Smooth muscle cell (in vitro differentiated cells): ENCODE measurements around the gene WDR70. TPM values are rescaled to one million over a fixed set of nuclear protein-coding genes. Genes with fewer than 3 reads are reported as not detected.

Experiments used
- DNase-seq: peaks from one replicate; lab custom pipeline; 2025; ENCODE audit not compliant: unreplicated experiment; lab: John Stamatoyannopoulos, UW
- H2AFZ ChIP-seq: fragments of 200-600 bp; sonication (generic); 2 replicates; pipeline ENCODE4 v1.6.0; 2016; ENCODE audit warnings: antibody characterized with exemption, low read depth, mild to moderate bottlenecking
- H3F3A ChIP-seq: fragments of 200-600 bp; sonication (generic); 2 replicates; pipeline ENCODE4 v1.6.0; 2017; ENCODE audit warnings: antibody characterized with exemption, low read depth
- H3K27ac ChIP-seq: fragments of 200-600 bp; sonication (generic); 2 replicates; pipeline ENCODE4 v1.5.1; 2016; ENCODE audit warnings: low read depth, mild to moderate bottlenecking
- H3K27me3 ChIP-seq: fragments of 200-600 bp; sonication (generic); 2 replicates; pipeline ENCODE4 v1.6.1; 2016; ENCODE audit warnings: low read depth, mild to moderate bottlenecking
- H3K36me3 ChIP-seq: fragments of 200-600 bp; sonication (generic); 2 replicates; pipeline ENCODE4 v1.5.1; 2016; ENCODE audit warnings: low read depth
- H3K4me1 ChIP-seq: fragments of 200-600 bp; sonication (generic); 2 replicates; pipeline ENCODE4 v1.5.1; 2016; ENCODE audit warnings: low read depth
- H3K4me2 ChIP-seq: fragments of 200-600 bp; sonication (generic); 2 replicates; pipeline ENCODE4 v1.6.0; 2016; ENCODE audit warnings: mild to moderate bottlenecking
- H3K4me3 ChIP-seq: fragments of 200-600 bp; sonication (generic); 2 replicates; pipeline ENCODE4 v1.5.1; 2016; ENCODE audit warnings: mild to moderate bottlenecking
- H3K79me2 ChIP-seq: fragments of 200-600 bp; sonication (generic); 2 replicates; pipeline ENCODE4 v1.6.0; 2016; ENCODE audit warnings: low read depth, mild to moderate bottlenecking
- H3K9ac ChIP-seq: fragments of 200-600 bp; sonication (generic); 2 replicates; pipeline ENCODE4 v1.6.0; 2016; ENCODE audit warnings: low read depth
- H3K9me3 ChIP-seq: fragments of 200-600 bp; sonication (generic); replicated peaks from 2 replicates; pipeline ENCODE4 v1.5.1; 2016; ENCODE audit warnings: low read depth
- H4K20me1 ChIP-seq: fragments of 200-600 bp; sonication (generic); 2 replicates; pipeline ENCODE4 v1.6.0; 2016; ENCODE audit warnings: low read depth
- WGBS: methylation state at CpG from one replicate; pipeline ENCODE4 v1.1.7; 2016; ENCODE audit warnings: low lambda C conversion rate; 5-methylcytosine and 5-hydroxymethylcytosine counted together
- polyA plus RNA-seq: library from polyadenylated mRNA; unstranded; fragments of >200 nt; fragmentation: Nextera tagmentation; extraction: Ambion mirVana; gene quantifications from 2 replicates; pipeline ENCODE4 v1.2.1, GENCODE V29; 2016
- total RNA-seq: library from RNA; depleted of rRNA; stranded (reverse); fragments of >200 nt; gene quantifications from 2 replicates; pipeline ENCODE4 v1.2.3, GENCODE V29; 2014
- TF ChIP-seq, protein P1 (sequence below): fragments of 200-600 bp; sonication (generic); IDR thresholded peaks from 2 replicates; pipeline ENCODE4 v1.5.1; 2017; ENCODE audit warnings: borderline replicate concordance, mild to moderate bottlenecking, antibody characterized with exemption; ENCODE audit not compliant: insufficient read depth, poor library complexity, severe bottlenecking

Gene WDR70
- total and polyA plus RNA-seq, 2 experiments from 2014 or later, result 17.8 to 28.7 TPM

DNA sequence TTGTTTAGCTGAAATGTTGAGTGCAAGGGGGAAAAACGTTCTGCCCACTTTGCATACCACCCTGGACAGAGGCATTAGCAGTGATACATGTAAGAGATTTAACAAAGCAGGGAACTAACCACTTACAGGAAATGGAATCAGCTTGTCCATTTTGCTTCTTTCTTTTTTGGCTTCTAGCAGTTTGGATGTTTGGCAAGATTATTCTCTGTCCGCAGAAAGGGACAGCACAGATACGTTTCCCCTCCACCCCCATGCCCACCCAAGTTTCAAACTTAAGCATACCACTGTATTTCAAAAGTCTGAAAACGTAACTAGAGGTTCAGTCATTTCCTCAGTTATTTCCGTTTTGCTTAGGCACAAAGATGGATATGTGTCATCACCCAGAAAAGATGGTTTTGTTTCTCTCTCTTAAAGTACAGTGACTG is 342.3 kb downstream of the WDR70 start:
- no peak for DNase-seq

GRCh38 chr5:37722236-37723161 is 343.4 kb downstream of the WDR70 start:
- Histone ChIP-seq H3F3A (peaks cover 11% of the 10 kb centered on the region), H3K27me3 (no peaks in the 10 kb centered on the region), H4K20me1 (no peaks in the 10 kb centered on the region), H2AFZ (no peak overlapping the region), H3K4me3 (no peak overlapping the region), H3K27ac (peak overlapping the region; percentile 92), H3K4me2 (peak overlapping the region; percentile 78), H3K9ac (peak overlapping the region; percentile 62), H3K79me2 (no peaks in the 10 kb centered on the region), H3K4me1 (peaks cover 31% of the 10 kb centered on the region), H3K36me3 (peaks cover 3% of the 10 kb centered on the region), H3K9me3 (no peaks in the 10 kb centered on the region)
- TF ChIP-seq, protein P1, sequence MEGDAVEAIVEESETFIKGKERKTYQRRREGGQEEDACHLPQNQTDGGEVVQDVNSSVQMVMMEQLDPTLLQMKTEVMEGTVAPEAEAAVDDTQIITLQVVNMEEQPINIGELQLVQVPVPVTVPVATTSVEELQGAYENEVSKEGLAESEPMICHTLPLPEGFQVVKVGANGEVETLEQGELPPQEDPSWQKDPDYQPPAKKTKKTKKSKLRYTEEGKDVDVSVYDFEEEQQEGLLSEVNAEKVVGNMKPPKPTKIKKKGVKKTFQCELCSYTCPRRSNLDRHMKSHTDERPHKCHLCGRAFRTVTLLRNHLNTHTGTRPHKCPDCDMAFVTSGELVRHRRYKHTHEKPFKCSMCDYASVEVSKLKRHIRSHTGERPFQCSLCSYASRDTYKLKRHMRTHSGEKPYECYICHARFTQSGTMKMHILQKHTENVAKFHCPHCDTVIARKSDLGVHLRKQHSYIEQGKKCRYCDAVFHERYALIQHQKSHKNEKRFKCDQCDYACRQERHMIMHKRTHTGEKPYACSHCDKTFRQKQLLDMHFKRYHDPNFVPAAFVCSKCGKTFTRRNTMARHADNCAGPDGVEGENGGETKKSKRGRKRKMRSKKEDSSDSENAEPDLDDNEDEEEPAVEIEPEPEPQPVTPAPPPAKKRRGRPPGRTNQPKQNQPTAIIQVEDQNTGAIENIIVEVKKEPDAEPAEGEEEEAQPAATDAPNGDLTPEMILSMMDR, result no peak
- no peak for DNase-seq
- WGBS, result 5% methylated on average over 6 of the region's 6 CpGs

More for the DNA sequence above, 342.3 kb downstream of the WDR70 start:
- 19% methylated on average over 5 of the region's 5 CpGs for WGBS
- H3K9ac ChIP-seq, result peak overlapping the region; percentile 52
- peak overlapping the region; percentile 92 for H3K27ac ChIP-seq
- H3F3A ChIP-seq, result peaks cover 11% of the 10 kb centered on the region
- no peaks in the 10 kb centered on the region for H3K9me3 ChIP-seq
- no peaks in the 10 kb centered on the region for H3K27me3 ChIP-seq
- H4K20me1 ChIP-seq, result no peaks in the 10 kb centered on the region
- H3K4me2 ChIP-seq, result peak overlapping the region; percentile 78
- H3K36me3 ChIP-seq, result no peaks in the 10 kb centered on the region
- TF ChIP-seq, protein P1, result no peak
- H2AFZ ChIP-seq, result no peak overlapping the region
- H3K79me2 ChIP-seq, result no peaks in the 10 kb centered on the region
- H3K4me3 ChIP-seq, result peak overlapping the region; percentile 13
- H3K4me1 ChIP-seq, result peaks cover 40% of the 10 kb centered on the region

GRCh38 chr5:37723162-37723961 is 344.2 kb downstream of the WDR70 start:
- no peaks in the 10 kb centered on the region for H3K27me3 ChIP-seq
- no peaks in the 10 kb centered on the region for H3K79me2 ChIP-seq
- H3K36me3 ChIP-seq, result peaks cover 5% of the 10 kb centered on the region
- H3K4me2 ChIP-seq, result peak overlapping the region; percentile 53
- H3K9ac ChIP-seq, result peak overlapping the region; percentile 62
- no peaks in the 10 kb centered on the region for H3K9me3 ChIP-seq
- H3K4me3 ChIP-seq, result no peak overlapping the region
- 36% methylated on average over 8 of the region's 8 CpGs for WGBS
- no peak for DNase-seq
- no peak overlapping the region for H2AFZ ChIP-seq
- peaks cover 11% of the 10 kb centered on the region for H3F3A ChIP-seq
- TF ChIP-seq, protein P1, result peak; percentile 61
- peak overlapping the region; percentile 92 for H3K27ac ChIP-seq
- no peaks in the 10 kb centered on the region for H4K20me1 ChIP-seq
- H3K4me1 ChIP-seq, result peaks cover 31% of the 10 kb centered on the region
